ENCODE data around the gene FFAR2.

GRCh38 chr19:35500611-35501010, 52.6 kb downstream of the FFAR2 start:
- no peak for TF ChIP-seq POLR2A (IDR thresholded peaks at IDR 0.05; ENCODE audit: extremely low read depth, insufficient read length)
- TF ChIP-seq, protein P1, sequence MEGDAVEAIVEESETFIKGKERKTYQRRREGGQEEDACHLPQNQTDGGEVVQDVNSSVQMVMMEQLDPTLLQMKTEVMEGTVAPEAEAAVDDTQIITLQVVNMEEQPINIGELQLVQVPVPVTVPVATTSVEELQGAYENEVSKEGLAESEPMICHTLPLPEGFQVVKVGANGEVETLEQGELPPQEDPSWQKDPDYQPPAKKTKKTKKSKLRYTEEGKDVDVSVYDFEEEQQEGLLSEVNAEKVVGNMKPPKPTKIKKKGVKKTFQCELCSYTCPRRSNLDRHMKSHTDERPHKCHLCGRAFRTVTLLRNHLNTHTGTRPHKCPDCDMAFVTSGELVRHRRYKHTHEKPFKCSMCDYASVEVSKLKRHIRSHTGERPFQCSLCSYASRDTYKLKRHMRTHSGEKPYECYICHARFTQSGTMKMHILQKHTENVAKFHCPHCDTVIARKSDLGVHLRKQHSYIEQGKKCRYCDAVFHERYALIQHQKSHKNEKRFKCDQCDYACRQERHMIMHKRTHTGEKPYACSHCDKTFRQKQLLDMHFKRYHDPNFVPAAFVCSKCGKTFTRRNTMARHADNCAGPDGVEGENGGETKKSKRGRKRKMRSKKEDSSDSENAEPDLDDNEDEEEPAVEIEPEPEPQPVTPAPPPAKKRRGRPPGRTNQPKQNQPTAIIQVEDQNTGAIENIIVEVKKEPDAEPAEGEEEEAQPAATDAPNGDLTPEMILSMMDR (IDR thresholded peaks at IDR 0.05; ENCODE audit: low read depth, low read length) = no peak
- no peak for TF ChIP-seq MYC (IDR thresholded peaks at IDR 0.05; ENCODE audit: low read depth, low read length)

Measured in NB4 (cell line).